GM21717 (cell line): ENCODE results near the gene MIB2.

Source experiments
- ATAC-seq: cut with Tn5 transposase; IDR thresholded peaks from one replicate; pipeline ENCODE4 v1.9.1; 2021; ENCODE audit warnings: mild to moderate bottlenecking, moderate library complexity; ENCODE audit not compliant: unreplicated experiment

MIB2 gene

DNA sequence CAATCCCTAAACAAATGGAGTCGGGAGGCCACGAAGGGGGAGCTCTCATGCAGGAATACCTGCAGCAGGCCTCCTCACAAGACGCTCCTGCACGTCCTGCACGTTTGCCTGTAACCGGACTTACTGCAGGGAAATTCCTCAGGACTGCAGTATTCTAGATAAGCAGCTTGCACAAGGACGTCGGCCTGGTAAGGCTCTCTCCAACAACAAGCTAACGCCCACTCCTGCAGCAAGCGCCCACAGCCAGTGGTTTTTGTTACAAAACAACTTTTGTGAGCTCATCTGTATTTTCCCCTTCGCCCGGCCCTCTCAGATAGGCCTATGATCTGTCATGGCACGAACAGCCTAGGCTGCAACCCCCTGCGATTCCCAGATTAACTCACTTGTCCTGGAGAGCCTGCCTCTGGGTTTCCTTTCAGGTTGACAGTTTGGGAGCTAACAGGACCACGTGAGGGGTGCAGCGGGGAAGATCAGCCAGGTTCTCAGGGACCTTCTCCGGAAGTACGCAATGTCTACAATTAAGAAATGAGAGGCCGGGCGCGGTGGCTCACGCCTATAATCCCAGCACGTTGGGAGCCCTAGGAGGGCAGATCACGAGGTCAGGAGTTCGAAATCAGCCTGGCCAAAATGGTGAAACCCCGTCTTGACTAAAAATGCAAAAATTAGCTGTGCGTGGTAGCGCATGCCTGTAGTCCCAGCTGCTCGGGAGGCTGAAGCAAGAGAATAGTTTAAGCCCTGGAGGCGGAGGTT lies 921 bp upstream of the MIB2 start:
- ATAC-seq, result peak; percentile 3

GRCh38 chr1:1614954-1615255 lies 395 bp upstream of the MIB2 start:
- no peak for ATAC-seq

DNA sequence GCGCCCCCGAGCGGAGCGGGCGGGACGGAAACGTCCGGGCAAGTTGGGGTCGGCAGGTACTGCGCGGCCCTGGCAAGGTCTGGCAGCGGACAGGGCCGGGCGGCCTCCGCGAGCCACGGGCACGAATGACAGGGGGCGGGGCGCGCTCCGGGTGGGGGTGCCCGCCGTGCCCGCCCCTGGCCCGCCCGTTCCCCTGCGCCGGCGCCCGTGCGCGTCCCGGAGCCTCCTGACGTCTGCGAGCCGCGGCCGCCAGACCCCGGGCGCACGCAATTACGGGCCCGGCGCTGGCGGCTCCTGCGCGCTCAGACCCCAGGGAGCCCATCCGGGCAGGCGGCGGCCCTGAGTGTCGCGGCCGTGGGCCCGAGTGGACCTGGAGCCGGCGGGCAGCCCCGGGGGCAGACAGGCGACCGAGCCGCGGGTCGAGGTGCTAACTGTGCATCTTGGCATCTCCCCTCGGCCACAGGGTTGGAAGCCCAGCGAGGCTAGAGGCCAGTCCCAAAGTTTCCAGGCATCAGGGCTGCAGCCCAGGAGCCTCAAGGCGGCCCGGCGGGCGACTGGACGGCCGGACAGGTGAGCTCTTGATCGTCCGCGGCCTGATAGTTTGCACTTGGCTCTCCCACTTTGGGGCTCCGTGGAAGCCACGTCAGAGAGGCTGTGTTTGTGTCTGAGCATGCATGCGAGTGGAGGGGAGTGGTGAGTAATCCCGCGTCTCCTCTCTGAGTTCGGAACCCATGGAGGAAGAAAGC lies 918 bp downstream of the MIB2 start:
- no peak for ATAC-seq

- no peak for ATAC-seq
These were observed 1.5 kb downstream of the MIB2 start for GRCh38 chr1:1616838-1617237.

- ATAC-seq, result no peak
These were observed 2.2 kb downstream of the MIB2 start for GRCh38 chr1:1617516-1617915.

- no peak for ATAC-seq
These were observed 2.6 kb downstream of the MIB2 start for GRCh38 chr1:1617925-1618324.

DNA sequence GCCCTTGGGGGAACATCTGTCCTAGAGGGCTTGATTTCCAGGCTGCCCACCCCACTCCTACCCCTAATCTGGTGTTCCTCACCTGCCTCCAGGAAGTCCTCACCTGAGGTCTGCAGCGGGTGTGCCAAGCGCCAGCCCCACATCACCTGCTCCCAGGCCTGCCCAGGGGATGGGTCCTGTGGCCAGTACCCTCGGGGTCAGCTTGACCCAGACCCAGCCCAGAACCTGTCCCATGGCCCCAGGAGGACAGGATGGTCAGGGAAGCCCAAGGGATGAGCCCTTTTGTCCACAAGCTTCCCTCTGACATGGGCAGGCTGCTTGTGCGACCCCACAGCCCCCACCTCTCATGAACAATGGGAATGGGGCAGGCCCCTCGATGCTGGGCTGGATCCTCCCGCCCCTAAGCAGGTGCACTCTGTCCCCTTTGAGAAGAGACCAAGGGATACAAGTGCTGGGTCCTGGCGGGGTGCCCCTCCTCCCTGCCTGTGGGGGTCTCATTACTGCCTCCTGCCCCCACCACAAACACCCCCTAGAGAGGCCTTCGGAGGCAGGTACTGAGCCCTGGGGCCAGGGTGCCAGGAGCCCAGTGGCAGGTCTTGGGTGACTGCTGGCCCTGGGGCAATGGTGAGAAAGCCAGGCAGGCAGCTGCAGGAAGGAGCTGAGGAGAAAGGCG lies 3.2 kb downstream of the MIB2 start:
- ATAC-seq, result no peak

DNA sequence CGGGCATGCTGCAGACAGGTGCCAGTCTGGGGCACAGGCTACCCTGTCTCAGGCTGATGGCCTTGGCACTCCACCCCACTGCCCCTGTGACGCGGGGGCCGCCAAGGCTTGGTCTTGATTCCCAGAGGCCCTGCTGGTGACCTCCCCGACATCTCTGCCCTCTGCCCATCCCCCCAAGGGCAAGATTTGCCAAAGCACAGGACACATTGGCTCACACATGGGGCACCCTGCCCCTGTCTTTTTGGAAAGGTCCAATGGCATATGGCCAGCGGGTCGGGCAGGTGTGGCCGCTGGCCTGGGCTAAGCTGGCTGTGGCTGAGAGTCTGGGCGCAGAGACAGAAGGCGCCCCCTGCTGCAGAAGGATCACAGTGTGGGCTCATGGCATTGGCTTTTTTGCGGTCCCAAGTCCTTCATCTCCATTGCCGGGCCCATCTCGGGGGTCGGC lies 4.6 kb downstream of the MIB2 start:
- ATAC-seq, result no peak

DNA sequence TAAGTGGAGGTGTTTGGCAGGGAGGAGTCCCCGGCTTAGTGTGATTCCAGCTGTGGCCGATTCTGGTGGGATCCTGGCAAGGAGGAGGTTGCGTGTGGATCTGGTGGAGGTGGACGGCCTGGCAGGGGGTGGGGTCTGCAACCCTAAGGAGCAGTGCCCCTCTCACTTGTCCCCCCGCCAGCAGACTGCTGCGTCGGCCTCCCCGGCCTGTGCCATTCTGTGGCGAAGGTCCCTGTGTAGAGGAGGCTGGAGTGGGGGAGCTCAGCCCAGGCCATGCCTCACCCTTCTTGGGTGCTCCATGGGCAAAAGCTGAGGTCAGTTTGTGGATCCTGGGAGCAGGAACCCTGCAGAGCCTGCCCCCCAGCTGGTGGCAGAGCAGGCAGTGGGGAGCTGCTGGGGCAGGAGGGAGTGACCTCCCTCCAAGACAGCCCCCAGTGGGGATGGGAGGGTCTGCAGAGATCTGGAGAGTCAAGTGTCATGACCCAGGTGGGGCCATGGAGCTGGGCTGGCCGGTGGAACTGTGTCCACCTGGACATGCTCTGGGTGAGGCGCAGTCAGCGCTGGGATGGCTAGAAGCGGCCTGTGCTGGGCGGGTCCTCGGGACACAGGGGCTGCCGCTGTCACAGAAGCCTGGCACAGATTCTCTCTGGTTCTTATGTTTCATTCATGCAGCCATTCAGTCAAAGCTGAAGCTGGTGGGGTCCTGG lies 5.3 kb downstream of the MIB2 start:
- ATAC-seq, result no peak

DNA sequence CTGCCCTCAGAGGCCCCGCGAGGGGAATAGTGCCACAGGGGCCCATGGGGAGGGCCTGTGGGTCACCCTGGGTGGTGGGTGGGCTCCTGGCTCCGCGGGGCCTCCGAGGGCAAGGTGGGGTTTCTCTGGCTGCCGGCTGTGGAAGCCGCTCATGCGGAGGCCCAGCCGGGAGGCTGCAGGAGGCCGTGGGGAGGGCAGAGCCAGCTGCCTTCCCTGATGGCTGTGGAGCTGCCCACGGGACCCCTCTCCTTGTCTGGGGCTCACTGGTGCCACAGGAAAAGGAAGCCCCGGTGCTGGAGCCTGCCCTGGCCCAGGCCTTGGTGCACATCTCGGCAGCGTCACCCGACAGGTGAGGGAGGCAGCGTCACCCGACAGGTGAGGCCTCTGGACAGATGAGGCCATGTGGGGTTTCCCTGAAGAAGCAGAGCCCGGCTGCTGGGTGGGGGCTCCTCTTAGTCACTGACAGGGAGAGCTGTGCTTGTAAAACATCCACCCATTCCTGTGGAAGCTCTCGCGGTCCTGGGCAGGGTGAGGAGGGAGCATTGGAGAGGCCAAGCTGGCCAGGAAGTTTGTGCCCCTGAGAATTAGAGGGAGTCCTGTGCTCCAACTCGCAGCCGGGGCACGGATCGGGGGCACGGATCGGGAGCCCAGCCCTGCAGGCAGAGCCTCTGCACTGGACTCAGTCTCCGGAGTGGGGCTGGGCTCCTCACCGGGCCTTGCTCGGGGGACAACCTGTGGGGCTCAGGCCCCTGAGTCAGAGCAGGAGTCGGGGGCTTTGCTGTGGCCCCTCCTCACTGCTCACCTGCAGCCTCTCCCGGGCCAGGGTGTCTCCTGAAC lies 6.1 kb downstream of the MIB2 start:
- ATAC-seq, result no peak

GRCh38 chr1:1622010-1622787 lies 6.9 kb downstream of the MIB2 start:
- no peak for ATAC-seq

DNA sequence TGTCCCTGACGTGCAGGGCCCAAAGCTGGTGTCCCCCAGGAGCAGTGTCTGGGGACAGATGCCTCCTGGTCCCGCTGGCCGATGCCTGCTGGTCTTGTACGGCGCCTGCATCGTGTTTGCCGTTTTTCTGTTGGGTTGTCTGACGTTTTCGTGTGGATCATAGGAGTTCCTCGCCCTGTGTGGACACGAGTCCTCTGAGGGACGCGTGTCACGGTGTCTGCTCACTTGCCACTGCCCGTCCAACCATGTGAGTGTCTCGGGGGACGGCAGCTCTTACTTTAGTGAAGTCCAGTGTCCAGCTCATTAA lies 7.4 kb downstream of the MIB2 start:
- ATAC-seq, result no peak

- no peak for ATAC-seq
These were observed 7.9 kb downstream of the MIB2 start for GRCh38 chr1:1623181-1623630.

- ATAC-seq, result no peak
These were observed 8.5 kb downstream of the MIB2 start for GRCh38 chr1:1623631-1624442.

DNA sequence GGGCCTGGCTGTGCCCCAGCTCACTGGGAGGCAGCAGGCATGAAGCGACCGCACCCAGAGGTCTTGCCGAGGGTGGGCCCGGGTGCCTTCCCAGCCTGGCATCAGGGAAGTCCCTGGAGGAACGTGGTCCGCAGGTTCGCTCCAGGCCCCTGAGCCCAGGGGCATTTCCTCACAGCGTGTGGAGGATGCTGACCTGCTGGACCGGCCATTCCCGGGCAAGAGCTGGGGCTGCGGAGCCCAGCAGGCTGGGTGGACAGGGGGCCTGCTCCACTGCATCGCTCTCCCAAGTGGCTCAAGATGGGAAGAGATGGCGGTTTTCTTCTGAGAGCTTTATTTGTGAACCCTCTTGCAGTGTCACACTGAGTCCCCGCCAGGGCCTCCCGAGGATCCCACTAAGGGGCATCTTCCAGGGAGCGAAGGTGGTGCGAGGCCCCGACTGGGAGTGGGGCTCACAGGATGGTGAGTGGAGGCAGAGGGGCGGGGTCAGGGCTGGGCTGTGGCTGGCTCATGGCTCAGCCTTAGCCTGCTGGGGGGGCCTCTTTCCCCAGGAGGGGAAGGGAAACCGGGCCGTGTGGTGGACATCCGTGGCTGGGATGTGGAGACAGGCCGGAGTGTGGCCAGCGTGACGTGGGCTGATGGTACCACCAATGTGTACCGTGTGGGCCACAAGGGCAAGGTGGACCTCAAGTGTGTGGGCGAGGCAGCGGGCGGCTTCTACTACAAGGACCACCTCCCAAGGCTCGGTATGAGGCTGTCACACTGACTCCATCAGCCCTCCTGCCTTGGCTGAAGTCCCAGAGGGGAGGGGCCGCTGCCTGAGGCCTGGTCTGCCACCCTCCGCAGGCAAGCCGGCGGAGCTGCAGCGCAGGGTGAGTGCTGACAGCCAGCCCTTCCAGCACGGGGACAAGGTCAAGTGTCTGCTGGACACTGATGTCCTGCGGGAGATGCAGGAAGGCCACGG lies 9.4 kb downstream of the MIB2 start:
- no peak for ATAC-seq

DNA sequence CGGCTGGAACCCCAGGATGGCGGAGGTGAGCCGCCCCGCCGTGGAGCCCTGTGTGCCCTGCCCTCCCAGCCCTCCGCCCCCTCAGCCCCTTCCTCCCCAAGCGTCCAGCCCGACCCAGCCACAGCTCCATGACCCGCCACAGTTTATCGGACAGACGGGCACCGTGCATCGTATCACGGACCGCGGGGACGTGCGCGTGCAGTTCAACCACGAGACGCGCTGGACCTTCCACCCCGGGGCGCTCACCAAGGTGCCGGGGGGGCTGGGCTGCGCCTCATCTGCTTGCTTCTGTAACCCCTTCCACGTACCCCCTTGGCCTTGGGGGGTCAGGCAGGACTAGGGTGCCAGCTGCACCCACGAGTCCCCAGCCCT lies 10.1 kb downstream of the MIB2 start:
- no peak for ATAC-seq

GRCh38 chr1:1625824-1626206 lies 10.5 kb downstream of the MIB2 start:
- ATAC-seq, result no peak
